Activated CD8-positive, alpha-beta T cell treated with anti-CD3 and anti-CD28 coated beads for 36 hours (primary cell): Measurements from ENCODE around the gene RASA2. TPM values are rescaled to one million over a fixed set of nuclear protein-coding genes. Genes with fewer than 3 reads are reported as not detected.
A peak's percentile ranks its signal among the peaks of the same experiment; 100 is the strongest.

Source experiments
- ATAC-seq: fragments of 200-7000 bp; cut with Tn5 transposase; one replicate; pipeline ENCODE4 v1.10.0; 2021; ENCODE audit warnings: mild to moderate bottlenecking, moderate library complexity
- CTCF ChIA-PET: fragments of 350-600 bp; sonication (Branson Sonifier 250); formaldehyde crosslinking; loops from one replicate; lab custom pipeline; 2021; ENCODE audit warnings: antibody characterized with exemption; lab: Charles Lee
- POLR2A ChIA-PET: fragments of 350-600 bp; sonication (Branson Sonifier 250); formaldehyde crosslinking; loops from one replicate; lab custom pipeline; 2021; ENCODE audit warnings: antibody characterized with exemption; lab: Charles Lee
- DNase-seq: peaks from one replicate; pipeline ENCODE4 v3.0.0-alpha.2; 2020
- H3K27ac Mint-ChIP-seq: one replicate; pipeline ENCODE4 v1.8.0; 2021; ENCODE audit warnings: mild to moderate bottlenecking, mixed read lengths
- H3K27me3 Mint-ChIP-seq: one replicate; pipeline ENCODE4 v1.8.0; 2021; ENCODE audit warnings: mixed read lengths
- H3K36me3 Mint-ChIP-seq: one replicate; pipeline ENCODE4 v1.8.0; 2021; ENCODE audit warnings: low read depth, mixed read lengths
- H3K4me1 Mint-ChIP-seq: one replicate; pipeline ENCODE4 v1.8.0; 2021; ENCODE audit warnings: low read depth, mixed read lengths
- H3K4me3 Mint-ChIP-seq: one replicate; pipeline ENCODE4 v1.8.0; 2021; ENCODE audit warnings: mild to moderate bottlenecking, moderate library complexity, mixed read lengths
- H3K9me3 Mint-ChIP-seq: one replicate; pipeline ENCODE4 v1.8.0; 2021; ENCODE audit warnings: mixed read lengths
- CTCF ChIP-seq: fragments of 200-600 bp; IDR thresholded peaks from one replicate; pipeline ENCODE4 v1.8.0; 2022; ENCODE audit warnings: antibody characterized with exemption, mild to moderate bottlenecking
- intact Hi-C: fragments of 100-400 bp; cut with micrococcal nuclease; formaldehyde crosslinking; loops from one replicate; pipeline ENCODE4 v1.10.0; 2022
- total RNA-seq, 2 experiments: library from RNA; stranded (reverse); gene quantifications; one replicate each; pipeline ENCODE4 v1.2.3, GENCODE V29; 2021

RASA2 gene
- total RNA-seq, 2 experiments from 2014 or later = 35.4 to 41.5 TPM

- ATAC-seq (no peak), DNase-seq (no peak)
- H3K36me3 Mint-ChIP-seq = peaks cover 2% of the 10 kb centered on the region
- peaks cover 2% of the 10 kb centered on the region for H3K9me3 Mint-ChIP-seq
- H3K4me3 Mint-ChIP-seq = no peak overlapping the region
- no peaks in the 10 kb centered on the region for H3K27me3 Mint-ChIP-seq
- H3K27ac Mint-ChIP-seq = no peak overlapping the region
- peaks cover 18% of the 10 kb centered on the region for H3K4me1 Mint-ChIP-seq
- intact Hi-C loops = no loop called here
- ChIA-PET CTCF (interaction anchor here (0.6 to 11.5 kb wide), 24 partner anchors 9 to 190 kb away, joined by 3 to 418 read pairs (median 4); no protein-coding TSS in a partner anchor), POLR2A (interaction anchor here (1.6 kb wide), 1 partner anchor 99 kb away, joined by 4 read pairs; no protein-coding TSS in a partner anchor)
- no peak for TF ChIP-seq CTCF
These were observed 27.8 kb upstream of the RASA2 start for GRCh38 chr3:141459008-141459407.

- ChIA-PET CTCF (interaction anchor here (0.6 to 11.5 kb wide), 57 partner anchors 8 to 820 kb away, joined by 3 to 418 read pairs (median 4); no protein-coding TSS in a partner anchor), POLR2A (interaction anchor here (1.3 to 1.6 kb wide), 2 partner anchors 27 to 98 kb away, joined by 4 to 7 read pairs; partner anchors contain the start of gene RASA2)
- H3K4me1 Mint-ChIP-seq = peaks cover 11% of the 10 kb centered on the region
- H3K36me3 Mint-ChIP-seq = peaks cover 8% of the 10 kb centered on the region
- intact Hi-C loops = loop anchor here (1.0 kb wide), 2 partner anchors 101 to 184 kb away; no protein-coding TSS in a partner anchor
- H3K4me3 Mint-ChIP-seq = no peak overlapping the region
- peaks cover 10% of the 10 kb centered on the region for H3K9me3 Mint-ChIP-seq
- no peak overlapping the region for H3K27ac Mint-ChIP-seq
- no peaks in the 10 kb centered on the region for H3K27me3 Mint-ChIP-seq
- ATAC-seq = peak; percentile 100
- TF ChIP-seq CTCF = peak; percentile 93
- peak; percentile 96 for DNase-seq
These were observed 26.6 kb upstream of the RASA2 start for GRCh38 chr3:141460097-141460704.

DNA sequence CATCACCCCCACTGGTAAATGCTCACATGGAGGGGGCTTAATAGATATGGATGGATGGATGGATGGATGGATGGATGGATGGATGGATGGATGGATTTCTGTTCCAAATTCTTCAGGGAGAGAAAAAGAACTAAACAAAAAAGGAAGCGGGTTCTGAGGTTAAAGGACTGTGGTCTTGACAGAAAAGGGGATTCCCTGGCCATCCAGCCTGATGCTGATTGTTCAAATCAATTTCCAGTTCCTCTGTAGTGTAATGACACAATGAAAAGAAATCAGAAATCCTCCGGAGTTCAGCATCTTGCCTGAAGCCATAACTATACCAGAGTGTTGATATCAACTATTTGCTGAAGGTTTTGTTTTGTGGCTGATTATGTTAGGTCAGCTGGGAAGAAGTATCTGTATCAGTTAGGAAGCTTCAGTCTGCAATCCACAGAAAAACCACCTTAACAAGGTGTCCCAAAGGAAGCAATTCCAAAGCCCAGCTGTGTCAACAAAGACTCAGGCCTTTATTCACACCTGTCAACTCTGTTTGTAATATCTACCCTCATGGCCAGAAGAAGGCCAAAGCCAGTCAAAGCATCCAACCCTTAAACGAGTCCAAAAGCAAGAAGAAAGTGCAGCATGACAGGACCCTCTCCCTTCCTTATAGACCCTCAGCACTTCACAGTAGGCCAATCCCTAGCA is 24.5 kb upstream of the RASA2 start:
- CTCF ChIA-PET = interaction anchor here (0.6 to 11.5 kb wide), 6 partner anchors 8 to 153 kb away, joined by 3 to 418 read pairs (median 6); no protein-coding TSS in a partner anchor
- peaks cover 10% of the 10 kb centered on the region for H3K9me3 Mint-ChIP-seq
- ATAC-seq (no peak), DNase-seq (no peak)
- POLR2A ChIA-PET = interaction anchor here (0.9 kb wide), 1 partner anchor 25 kb away, joined by 3 read pairs; no protein-coding TSS in a partner anchor
- intact Hi-C loops = no loop called here
- no peaks in the 10 kb centered on the region for H3K27me3 Mint-ChIP-seq
- H3K4me1 Mint-ChIP-seq = peaks cover 10% of the 10 kb centered on the region
- peaks cover 8% of the 10 kb centered on the region for H3K36me3 Mint-ChIP-seq
- TF ChIP-seq CTCF = no peak
- H3K27ac Mint-ChIP-seq = no peak overlapping the region
- no peak overlapping the region for H3K4me3 Mint-ChIP-seq

- intact Hi-C loops = no loop called here
- ATAC-seq = no peak
- Mint-ChIP-seq H3K4me3 (no peak overlapping the region), H3K9me3 (peaks cover 10% of the 10 kb centered on the region), H3K4me1 (peaks cover 9% of the 10 kb centered on the region), H3K36me3 (peaks cover 8% of the 10 kb centered on the region), H3K27ac (no peak overlapping the region), H3K27me3 (no peaks in the 10 kb centered on the region)
- DNase-seq = no peak
- ChIA-PET POLR2A (interaction anchor here (1.2 kb wide), 1 partner anchor 53 kb away, joined by 4 read pairs; no protein-coding TSS in a partner anchor), CTCF (interaction anchor here (0.8 to 2.1 kb wide), 5 partner anchors 9 to 154 kb away, joined by 4 to 14 read pairs (median 4); no protein-coding TSS in a partner anchor)
- TF ChIP-seq CTCF = no peak
These were observed 21.6 kb upstream of the RASA2 start for GRCh38 chr3:141465221-141465620.
